Measurements from ENCODE around the gene ADAMTS10. TPM values are rescaled to one million over a fixed set of nuclear protein-coding genes. Genes with fewer than 3 reads are reported as not detected.

ADAMTS10 gene
- total RNA-seq, 1 donor from 2014 or later = 58.7 TPM

- Mint-ChIP-seq H3K4me3 (ENCODE audit: unreplicated experiment) (no peak overlapping the region), H3K36me3 (ENCODE audit: low read depth, unreplicated experiment) (peaks cover 5% of the 10 kb centered on the region), H3K27me3 (ENCODE audit: unreplicated experiment) (peaks cover 10% of the 10 kb centered on the region), H3K9me3 (ENCODE audit: unreplicated experiment) (peaks cover 24% of the 10 kb centered on the region), H3K4me1 (ENCODE audit: unreplicated experiment) (no peaks in the 10 kb centered on the region), H3K27ac (ENCODE audit: unreplicated experiment) (no peak overlapping the region)
- DNase-seq (ENCODE audit: low spot score) = peak; percentile 12
- TF ChIP-seq CTCF (IDR thresholded peaks at IDR 0.05; ENCODE audit: unreplicated experiment) = peak; percentile 53
These were observed 31.5 kb upstream of the ADAMTS10 start for GRCh38 chr19:8641908-8642547.

GRCh38 chr19:8641221-8641907 is 30.8 kb upstream of the ADAMTS10 start:
- Mint-ChIP-seq H3K27me3 (ENCODE audit: unreplicated experiment) (peaks cover 5% of the 10 kb centered on the region), H3K36me3 (ENCODE audit: low read depth, unreplicated experiment) (no peaks in the 10 kb centered on the region), H3K9me3 (ENCODE audit: unreplicated experiment) (peaks cover 18% of the 10 kb centered on the region), H3K4me3 (ENCODE audit: unreplicated experiment) (no peak overlapping the region), H3K27ac (ENCODE audit: unreplicated experiment) (no peak overlapping the region), H3K4me1 (ENCODE audit: unreplicated experiment) (no peaks in the 10 kb centered on the region)
- DNase-seq (ENCODE audit: low spot score) = no peak
- TF ChIP-seq CTCF (IDR thresholded peaks at IDR 0.05; ENCODE audit: unreplicated experiment) = no peak

GRCh38 chr19:8640402-8641004 is 30.0 kb upstream of the ADAMTS10 start:
- H3K36me3 Mint-ChIP-seq (ENCODE audit: low read depth, unreplicated experiment) = no peaks in the 10 kb centered on the region
- TF ChIP-seq CTCF (IDR thresholded peaks at IDR 0.05; ENCODE audit: unreplicated experiment) = no peak
- H3K27ac Mint-ChIP-seq (ENCODE audit: unreplicated experiment) = no peak overlapping the region
- DNase-seq (ENCODE audit: low spot score) = no peak
- H3K4me1 Mint-ChIP-seq (ENCODE audit: unreplicated experiment) = no peaks in the 10 kb centered on the region
- peaks cover 5% of the 10 kb centered on the region for H3K27me3 Mint-ChIP-seq (ENCODE audit: unreplicated experiment)
- H3K9me3 Mint-ChIP-seq (ENCODE audit: unreplicated experiment) = peaks cover 19% of the 10 kb centered on the region
- no peak overlapping the region for H3K4me3 Mint-ChIP-seq (ENCODE audit: unreplicated experiment)

- DNase-seq (ENCODE audit: low spot score) = no peak
- H3K4me3 Mint-ChIP-seq (ENCODE audit: unreplicated experiment) = no peak overlapping the region
- H3K4me1 Mint-ChIP-seq (ENCODE audit: unreplicated experiment) = no peaks in the 10 kb centered on the region
- TF ChIP-seq CTCF (IDR thresholded peaks at IDR 0.05; ENCODE audit: unreplicated experiment) = no peak
- peaks cover 3% of the 10 kb centered on the region for H3K27me3 Mint-ChIP-seq (ENCODE audit: unreplicated experiment)
- H3K36me3 Mint-ChIP-seq (ENCODE audit: low read depth, unreplicated experiment) = no peaks in the 10 kb centered on the region
- peaks cover 23% of the 10 kb centered on the region for H3K9me3 Mint-ChIP-seq (ENCODE audit: unreplicated experiment)
- H3K27ac Mint-ChIP-seq (ENCODE audit: unreplicated experiment) = no peak overlapping the region
These were observed 29.4 kb upstream of the ADAMTS10 start for GRCh38 chr19:8639821-8640401.
